Esophagus muscularis mucosa (tissue), 4 donors: Measurements from ENCODE around the gene C12orf76. TPM values are rescaled to one million over a fixed set of nuclear protein-coding genes. Genes with fewer than 3 reads are reported as not detected.
"Not testable (repeated sequence)": the region's sequence is repeated elsewhere in the genome, so short reads cannot be mapped to it uniquely, and the experiment has no call there.

Experiments used
- DNase-seq: peaks from one replicate; pipeline ENCODE4 v3.0.0-alpha.2; 2017; ENCODE audit errors: extremely low spot score
- H3K27ac ChIP-seq, 4 donors: fragments of 200-600 bp; sonication (generic); replicated peaks in 1 of 4; 1 replicate in 3 of 4; 2 replicates in 1 of 4; pipeline ENCODE4 v1.5.1; 2016 to 2019; ENCODE audit warnings: mild to moderate bottlenecking in 1 of 4
- H3K27me3 ChIP-seq, 4 donors: fragments of 200-600 bp; sonication (generic); one replicate each; pipeline versions ENCODE4 v1.5.1 to v1.6.0; 2016 to 2019
- H3K36me3 ChIP-seq, 4 donors: fragments of 200-600 bp; sonication (generic); one replicate each; pipeline ENCODE4 v1.5.1; 2016 to 2019
- H3K4me1 ChIP-seq, 4 donors: fragments of 200-600 bp; sonication (generic); one replicate each; pipeline ENCODE4 v1.5.1; 2016 to 2019
- H3K4me3 ChIP-seq, 4 donors: fragments of 200-600 bp; sonication (generic); 1 replicate in 2 of 4; 2 replicates in 2 of 4; pipeline ENCODE4 v1.5.1; 2016 to 2019; ENCODE audit warnings: mild to moderate bottlenecking in 4 of 4, moderate library complexity in 1 of 4
- H3K9me3 ChIP-seq, 4 donors: fragments of 200-600 bp; sonication (generic); 1 replicate in 3 of 4; 2 replicates in 1 of 4; pipeline ENCODE4 v1.5.1; 2016 to 2019
- CTCF ChIP-seq, 3 experiments: fragments of 200-600 bp in 2 of 3; fragments of 450-650 bp in 1 of 3; sonication (generic) in 2 of 3; IDR thresholded peaks; one replicate each; pipeline ENCODE4 v1.5.1; 2017 to 2019; ENCODE audit warnings: antibody characterized with exemption in 3 of 3, mild to moderate bottlenecking in 2 of 3, moderate library complexity in 1 of 3
- EP300 ChIP-seq: sonication (generic); formaldehyde crosslinking; IDR thresholded peaks from one replicate; pipeline ENCODE4 v1.6.1; 2017; ENCODE audit warnings: antibody characterized with exemption
- POLR2A ChIP-seq: fragments of 450-650 bp; IDR thresholded peaks from one replicate; pipeline ENCODE4 v1.6.1; 2017; ENCODE audit warnings: antibody characterized with exemption, moderate library complexity, mild to moderate bottlenecking, low read depth
- POLR2AphosphoS5 ChIP-seq, 2 donors: sonication (generic); formaldehyde crosslinking; IDR thresholded peaks; one replicate each; pipeline ENCODE4 v1.6.1; 2017; ENCODE audit warnings: antibody characterized with exemption in 2 of 2
- WGBS: methylation state at CpG from one replicate; pipeline ENCODE4 v1.1.5; 2018; 5-methylcytosine and 5-hydroxymethylcytosine counted together
- intact Hi-C: fragments of 100-400 bp; cut with DNase I; formaldehyde crosslinking; loops from one replicate; pipeline ENCODE4 v1.15.1; 2023
- total RNA-seq, 4 donors: library from RNA; depleted of rRNA; stranded (reverse); fragments of >200 nt; gene quantifications; one replicate each; pipeline versions ENCODE4 v1.1.0 to v1.2.1, GENCODE V29; 2016

C12orf76 gene
- total RNA-seq, 4 donors from 2014 or later: 13.6 to 14.7 (median 13.9) TPM

- no peak for DNase-seq
- TF ChIP-seq CTCF (IDR thresholded peaks at IDR 0.05) (no peak), POLR2A (no peak), POLR2AphosphoS5 (IDR thresholded peaks at IDR 0.05) (no peak), EP300 (no peak)
- no peak overlapping the region for H3K4me3 ChIP-seq
- H3K27me3 ChIP-seq: no peaks in the 10 kb centered on the region
- intact Hi-C loops: no loop called here
- H3K36me3 ChIP-seq: peaks cover 25 to 53% (median 45%) of the 10 kb centered on the region in 4 donors
- peaks cover 0 to 25% (median 9%) of the 10 kb centered on the region in 4 donors for H3K4me1 ChIP-seq
- WGBS: 86% methylated on average over 6 of the region's 6 CpGs
- H3K27ac ChIP-seq: no peak overlapping the region
- H3K9me3 ChIP-seq: no peaks in the 10 kb centered on the region
Measured at GRCh38 chr12:110012137-110012536, 36.2 kb downstream of the C12orf76 start.

GRCh38 chr12:110010853-110011723, 37.2 kb downstream of the C12orf76 start:
- TF ChIP-seq POLR2A (no peak), POLR2AphosphoS5 (IDR thresholded peaks at IDR 0.05) (no peak), EP300 (no peak), CTCF (IDR thresholded peaks at IDR 0.05) (no peak)
- WGBS: 91% methylated on average over 13 of the region's 13 CpGs
- Histone ChIP-seq H3K9me3 (no peaks in the 10 kb centered on the region), H3K27ac (no peak overlapping the region), H3K4me3 (no peak overlapping the region), H3K27me3 (no peaks in the 10 kb centered on the region), H3K4me1 (peaks cover 0 to 25% (median 9%) of the 10 kb centered on the region in 4 donors), H3K36me3 (peaks cover 22 to 43% (median 37%) of the 10 kb centered on the region in 4 donors)
- no peak for DNase-seq
- intact Hi-C loops: no loop called here

GRCh38 chr12:110008681-110009398, 39.5 kb downstream of the C12orf76 start:
- H3K9me3 ChIP-seq, H3K27me3 ChIP-seq, intact Hi-C loops, H3K27ac ChIP-seq, DNase-seq, H3K4me3 ChIP-seq: not testable (repeated sequence)
- H3K4me1 ChIP-seq: peaks cover 0 to 25% (median 9%) of the 10 kb centered on the region in 4 donors
- WGBS: 95% methylated on average over 15 of the region's 15 CpGs
- H3K36me3 ChIP-seq: peaks cover 7 to 21% (median 16%) of the 10 kb centered on the region in 4 donors

- DNase-seq: no peak
- Histone ChIP-seq H3K9me3 (no peaks in the 10 kb centered on the region), H3K36me3 (peaks cover 0 to 18% (median 9%) of the 10 kb centered on the region in 4 donors), H3K27me3 (no peaks in the 10 kb centered on the region), H3K4me1 (peaks cover 0 to 29% (median 14%) of the 10 kb centered on the region in 4 donors), H3K4me3 (no peak overlapping the region), H3K27ac (no peak overlapping the region)
- intact Hi-C loops: no loop called here
- TF ChIP-seq EP300 (no peak), POLR2A (no peak), POLR2AphosphoS5 (IDR thresholded peaks at IDR 0.05) (no peak), CTCF (IDR thresholded peaks at IDR 0.05) (no peak)
Measured at GRCh38 chr12:110007881-110008280, 40.4 kb downstream of the C12orf76 start.

GRCh38 chr12:110006115-110006514, 42.2 kb downstream of the C12orf76 start:
- Histone ChIP-seq H3K4me3 (no peak overlapping the region), H3K27me3 (no peaks in the 10 kb centered on the region), H3K36me3 (peaks cover 0 to 9% (median 2%) of the 10 kb centered on the region in 4 donors), H3K27ac (no peak overlapping the region), H3K4me1 (peaks cover 3 to 33% (median 27%) of the 10 kb centered on the region in 4 donors), H3K9me3 (no peaks in the 10 kb centered on the region)
- intact Hi-C loops: no loop called here
- DNase-seq: no peak
- WGBS: 97% methylated on average over 4 of the region's 4 CpGs
- TF ChIP-seq POLR2AphosphoS5 (IDR thresholded peaks at IDR 0.05) (no peak), POLR2A (no peak), EP300 (no peak), CTCF (IDR thresholded peaks at IDR 0.05) (no peak)
